ENCODE results near the gene LRRC1. TPM values are rescaled to one million over a fixed set of nuclear protein-coding genes. Genes with fewer than 3 reads are reported as not detected.

The LRRC1 gene
- polyA plus RNA-seq, 4 donors: 21.8 to 41.2 (median 35.4) TPM

DNA sequence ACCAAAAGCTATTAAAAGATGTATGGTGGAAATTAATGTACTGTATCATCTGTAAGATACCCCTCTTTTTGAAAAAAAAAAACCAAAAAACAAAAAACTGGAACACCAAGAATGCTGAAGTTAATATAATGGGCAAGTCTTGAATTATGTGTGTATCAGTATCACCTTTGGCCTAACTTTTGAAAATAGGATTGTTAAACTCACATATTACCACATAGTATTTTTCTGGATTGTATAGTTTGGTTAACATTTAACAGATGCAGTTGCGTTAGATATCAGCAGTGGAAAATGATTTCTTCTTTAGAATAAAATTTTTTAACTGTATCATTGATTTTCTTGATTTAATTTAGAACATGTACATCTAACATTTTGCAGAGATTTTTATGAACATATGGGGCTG is 118.5 kb downstream of the LRRC1 start:
- no peak for FAIRE-seq
- Histone ChIP-seq H3K4me1 (ENCODE audit: control insufficient read depth in 3 of 3, insufficient read depth in 2 of 3, low read depth in 1 of 3, low read length in 2 of 3) (peaks cover 0 to 10% (median 0%) of the 10 kb centered on the region in 3 donors), H3K9me3 (ENCODE audit: control insufficient read depth in 2 of 2, insufficient read depth in 1 of 2, low read depth in 1 of 2, low read length in 1 of 2) (no peaks in the 10 kb centered on the region), H3K36me3 (ENCODE audit: control insufficient read depth in 3 of 3, insufficient read depth in 2 of 3, low read depth in 1 of 3, low read length in 3 of 3) (peaks cover 0 to 18% (median 7%) of the 10 kb centered on the region in 3 donors), H3K27me3 (ENCODE audit: control insufficient read depth in 3 of 3, insufficient read depth in 3 of 3, low read length in 3 of 3) (no peaks in the 10 kb centered on the region), H3K27ac (ENCODE audit: low read depth in 1 of 3, low read length in 2 of 3) (peak overlapping the region in 1 of 3 donors; percentile 22), H3K4me3 (ENCODE audit: low read depth in 1 of 3, low read length in 3 of 3) (no peak overlapping the region)
- peak in 1 of 2 donors; percentile 46 for DNase-seq
- 26 to 74% (median 52%) methylated on average over 1 of the region's 1 CpG for WGBS, 3 donors

GRCh38 chr6:53915026-53915691 is 120.4 kb downstream of the LRRC1 start:
- FAIRE-seq (no peak), DNase-seq (peak in 1 of 2 donors; percentile 37)
- Histone ChIP-seq H3K36me3 (ENCODE audit: control insufficient read depth in 3 of 3, insufficient read depth in 2 of 3, low read depth in 1 of 3, low read length in 3 of 3) (peaks cover 0 to 18% (median 15%) of the 10 kb centered on the region in 3 donors), H3K4me3 (ENCODE audit: low read depth in 1 of 3, low read length in 3 of 3) (no peak overlapping the region), H3K27me3 (ENCODE audit: control insufficient read depth in 3 of 3, insufficient read depth in 3 of 3, low read length in 3 of 3) (no peaks in the 10 kb centered on the region), H3K9me3 (ENCODE audit: control insufficient read depth in 2 of 2, insufficient read depth in 1 of 2, low read depth in 1 of 2, low read length in 1 of 2) (no peaks in the 10 kb centered on the region), H3K4me1 (ENCODE audit: control insufficient read depth in 3 of 3, insufficient read depth in 2 of 3, low read depth in 1 of 3, low read length in 2 of 3) (peaks cover 0 to 10% (median 0%) of the 10 kb centered on the region in 3 donors), H3K27ac (ENCODE audit: low read depth in 1 of 3, low read length in 2 of 3) (peak overlapping the region in 1 of 3 donors; percentile 32)
- 94 to 97% (median 96%) methylated on average over 5 of the region's 5 CpGs for WGBS, 3 donors

DNA sequence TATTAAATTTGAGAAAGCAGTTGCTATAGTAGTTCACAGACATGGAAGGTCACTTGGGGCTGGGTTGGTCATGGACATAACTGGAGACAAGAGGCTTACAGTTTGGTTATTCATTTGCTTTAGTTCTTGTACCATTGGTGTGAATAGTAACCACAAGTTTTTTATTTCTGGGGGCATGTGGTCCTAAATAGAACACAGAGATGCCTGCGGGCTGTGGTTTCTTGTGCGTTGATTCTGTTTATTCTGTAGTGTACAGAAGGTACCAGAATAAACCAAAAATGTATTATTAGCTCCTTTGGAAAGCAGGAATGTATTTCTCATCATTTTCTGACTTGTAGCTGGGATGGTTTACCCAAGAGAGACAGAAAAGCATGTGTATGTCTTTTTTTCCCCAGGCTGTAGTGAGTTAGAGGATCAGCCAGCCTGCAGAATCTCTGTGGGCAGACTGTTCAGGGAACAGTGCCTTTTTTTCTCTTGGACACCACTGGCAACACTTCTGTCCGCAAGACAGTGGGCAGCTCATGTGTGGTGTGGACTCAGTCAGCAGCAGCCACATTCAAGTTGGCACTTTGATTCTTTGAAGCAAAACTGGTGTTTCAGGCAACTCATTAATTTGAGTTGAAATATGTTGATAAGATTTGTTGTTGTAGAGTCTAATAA is 122.1 kb downstream of the LRRC1 start:
- Histone ChIP-seq H3K4me1 (ENCODE audit: control insufficient read depth in 3 of 3, insufficient read depth in 2 of 3, low read depth in 1 of 3, low read length in 2 of 3) (peaks cover 0 to 10% (median 0%) of the 10 kb centered on the region in 3 donors), H3K36me3 (ENCODE audit: control insufficient read depth in 3 of 3, insufficient read depth in 2 of 3, low read depth in 1 of 3, low read length in 3 of 3) (peaks cover 0 to 22% (median 21%) of the 10 kb centered on the region in 3 donors), H3K9me3 (ENCODE audit: control insufficient read depth in 2 of 2, insufficient read depth in 1 of 2, low read depth in 1 of 2, low read length in 1 of 2) (no peaks in the 10 kb centered on the region), H3K27ac (ENCODE audit: low read depth in 1 of 3, low read length in 2 of 3) (no peak overlapping the region), H3K4me3 (ENCODE audit: low read depth in 1 of 3, low read length in 3 of 3) (no peak overlapping the region), H3K27me3 (ENCODE audit: control insufficient read depth in 3 of 3, insufficient read depth in 3 of 3, low read length in 3 of 3) (no peaks in the 10 kb centered on the region)
- no peak for FAIRE-seq
- 91 to 92% (median 92%) methylated on average over 3 of the region's 3 CpGs for WGBS, 3 donors
- no peak for DNase-seq

GRCh38 chr6:53917464-53917842 is 122.6 kb downstream of the LRRC1 start:
- H3K27me3 ChIP-seq (ENCODE audit: control insufficient read depth in 3 of 3, insufficient read depth in 3 of 3, low read length in 3 of 3): no peaks in the 10 kb centered on the region
- no peak overlapping the region for H3K27ac ChIP-seq (ENCODE audit: low read depth in 1 of 3, low read length in 2 of 3)
- peaks cover 0 to 22% (median 19%) of the 10 kb centered on the region in 3 donors for H3K36me3 ChIP-seq (ENCODE audit: control insufficient read depth in 3 of 3, insufficient read depth in 2 of 3, low read depth in 1 of 3, low read length in 3 of 3)
- peaks cover 0 to 10% (median 0%) of the 10 kb centered on the region in 3 donors for H3K4me1 ChIP-seq (ENCODE audit: control insufficient read depth in 3 of 3, insufficient read depth in 2 of 3, low read depth in 1 of 3, low read length in 2 of 3)
- no peaks in the 10 kb centered on the region for H3K9me3 ChIP-seq (ENCODE audit: control insufficient read depth in 2 of 2, insufficient read depth in 1 of 2, low read depth in 1 of 2, low read length in 1 of 2)
- H3K4me3 ChIP-seq (ENCODE audit: low read depth in 1 of 3, low read length in 3 of 3): no peak overlapping the region
- FAIRE-seq (no peak), DNase-seq (no peak)
- 19 to 31% (median 29%) methylated on average over 1 of the region's 1 CpG for WGBS, 3 donors

DNA sequence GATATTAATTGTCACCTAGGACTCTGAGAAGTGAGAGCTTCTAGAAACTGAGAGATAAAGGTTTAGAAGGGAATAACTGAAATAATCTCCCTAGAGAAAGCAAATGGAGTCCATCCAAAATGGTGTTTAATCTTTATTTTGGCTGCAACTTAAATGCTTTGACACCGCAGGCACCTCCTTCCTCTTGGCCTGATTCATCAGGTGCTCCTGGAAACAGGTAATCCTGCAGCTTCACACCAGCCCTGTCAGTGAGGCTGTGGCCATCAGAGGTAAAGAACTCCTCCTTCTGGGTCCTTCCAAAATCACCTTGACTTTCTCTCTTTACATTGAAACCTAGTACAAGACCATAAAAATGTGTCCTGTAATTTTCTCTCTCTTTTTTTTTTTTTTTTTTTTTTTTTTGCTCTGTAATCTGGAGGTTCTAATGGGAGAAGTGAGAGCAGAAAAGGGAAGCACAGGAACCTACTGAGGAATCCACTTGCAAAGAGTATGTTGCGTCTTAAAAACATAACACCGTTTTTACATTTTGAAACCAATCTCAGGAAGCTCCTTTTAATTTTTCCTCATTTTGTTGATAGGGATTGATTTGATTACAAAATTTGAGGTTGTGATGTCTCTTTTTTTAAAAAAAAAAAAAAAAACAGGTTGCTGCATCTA is 124.2 kb downstream of the LRRC1 start:
- Histone ChIP-seq H3K36me3 (ENCODE audit: control insufficient read depth in 3 of 3, insufficient read depth in 2 of 3, low read depth in 1 of 3, low read length in 3 of 3) (peaks cover 3 to 22% (median 20%) of the 10 kb centered on the region in 3 donors), H3K9me3 (ENCODE audit: control insufficient read depth in 2 of 2, insufficient read depth in 1 of 2, low read depth in 1 of 2, low read length in 1 of 2) (no peaks in the 10 kb centered on the region), H3K4me3 (ENCODE audit: low read depth in 1 of 3, low read length in 3 of 3) (no peak overlapping the region), H3K4me1 (ENCODE audit: control insufficient read depth in 3 of 3, insufficient read depth in 2 of 3, low read depth in 1 of 3, low read length in 2 of 3) (peaks cover 0 to 1% (median 0%) of the 10 kb centered on the region in 3 donors), H3K27ac (ENCODE audit: low read depth in 1 of 3, low read length in 2 of 3) (no peak overlapping the region), H3K27me3 (ENCODE audit: control insufficient read depth in 3 of 3, insufficient read depth in 3 of 3, low read length in 3 of 3) (no peaks in the 10 kb centered on the region)
- DNase-seq (no peak), FAIRE-seq (no peak)
- 86 to 97% (median 91%) methylated on average over 3 of the region's 3 CpGs for WGBS, 3 donors

DNA sequence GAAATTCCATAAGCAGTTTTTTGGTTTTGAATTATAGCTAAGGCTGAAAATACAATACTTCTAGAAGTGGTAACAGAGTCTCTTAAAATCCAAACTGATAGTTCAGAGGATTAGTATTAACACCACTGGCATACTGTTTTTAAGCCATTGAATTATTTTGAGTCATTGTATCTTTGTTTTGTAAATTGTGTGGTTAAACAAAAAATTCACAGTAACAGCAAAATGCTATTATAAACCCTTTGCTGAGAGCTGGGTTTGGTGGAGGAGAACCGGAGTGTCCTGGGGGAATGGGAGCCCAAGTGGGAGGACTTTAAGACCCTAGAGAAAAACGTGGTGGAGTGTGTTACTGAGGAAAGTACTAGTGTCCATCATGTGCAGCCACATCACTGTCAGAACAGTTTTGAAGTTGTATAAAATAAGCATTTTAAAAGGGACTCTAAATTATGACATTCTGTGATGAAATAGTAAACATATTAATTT is 125.1 kb downstream of the LRRC1 start:
- no peak for DNase-seq
- no peaks in the 10 kb centered on the region for H3K27me3 ChIP-seq (ENCODE audit: control insufficient read depth in 3 of 3, insufficient read depth in 3 of 3, low read length in 3 of 3)
- H3K9me3 ChIP-seq (ENCODE audit: control insufficient read depth in 2 of 2, insufficient read depth in 1 of 2, low read depth in 1 of 2, low read length in 1 of 2): no peaks in the 10 kb centered on the region
- H3K36me3 ChIP-seq (ENCODE audit: control insufficient read depth in 3 of 3, insufficient read depth in 2 of 3, low read depth in 1 of 3, low read length in 3 of 3): peaks cover 3 to 22% (median 16%) of the 10 kb centered on the region in 3 donors
- WGBS, 3 donors: 79 to 93% (median 81%) methylated on average over 2 of the region's 2 CpGs
- H3K4me1 ChIP-seq (ENCODE audit: control insufficient read depth in 3 of 3, insufficient read depth in 2 of 3, low read depth in 1 of 3, low read length in 2 of 3): no peaks in the 10 kb centered on the region
- no peak overlapping the region for H3K4me3 ChIP-seq (ENCODE audit: low read depth in 1 of 3, low read length in 3 of 3)
- no peak overlapping the region for H3K27ac ChIP-seq (ENCODE audit: low read depth in 1 of 3, low read length in 2 of 3)
- no peak for FAIRE-seq

GRCh38 chr6:53920881-53921280 is 126.1 kb downstream of the LRRC1 start:
- WGBS, 3 donors: 73 to 92% (median 92%) methylated on average over 5 of the region's 5 CpGs
- H3K27me3 ChIP-seq (ENCODE audit: control insufficient read depth in 3 of 3, insufficient read depth in 3 of 3, low read length in 3 of 3): no peaks in the 10 kb centered on the region
- peaks cover 3 to 25% (median 12%) of the 10 kb centered on the region in 3 donors for H3K36me3 ChIP-seq (ENCODE audit: control insufficient read depth in 3 of 3, insufficient read depth in 2 of 3, low read depth in 1 of 3, low read length in 3 of 3)
- FAIRE-seq (no peak), DNase-seq (no peak)
- H3K4me1 ChIP-seq (ENCODE audit: control insufficient read depth in 3 of 3, insufficient read depth in 2 of 3, low read depth in 1 of 3, low read length in 2 of 3): no peaks in the 10 kb centered on the region
- no peak overlapping the region for H3K27ac ChIP-seq (ENCODE audit: low read depth in 1 of 3, low read length in 2 of 3)
- no peaks in the 10 kb centered on the region for H3K9me3 ChIP-seq (ENCODE audit: control insufficient read depth in 2 of 2, insufficient read depth in 1 of 2, low read depth in 1 of 2, low read length in 1 of 2)
- no peak overlapping the region for H3K4me3 ChIP-seq (ENCODE audit: low read depth in 1 of 3, low read length in 3 of 3)

- no peaks in the 10 kb centered on the region for H3K27me3 ChIP-seq (ENCODE audit: control insufficient read depth in 3 of 3, insufficient read depth in 3 of 3, low read length in 3 of 3)
- peaks cover 0 to 3% (median 0%) of the 10 kb centered on the region in 3 donors for H3K4me1 ChIP-seq (ENCODE audit: control insufficient read depth in 3 of 3, insufficient read depth in 2 of 3, low read depth in 1 of 3, low read length in 2 of 3)
- H3K27ac ChIP-seq (ENCODE audit: low read depth in 1 of 3, low read length in 2 of 3): no peak overlapping the region
- 95 to 98% (median 96%) methylated on average over 2 of the region's 2 CpGs for WGBS, 3 donors
- DNase-seq (no peak), FAIRE-seq (no peak)
- no peak overlapping the region for H3K4me3 ChIP-seq (ENCODE audit: low read depth in 1 of 3, low read length in 3 of 3)
- peaks cover 3 to 25% (median 12%) of the 10 kb centered on the region in 3 donors for H3K36me3 ChIP-seq (ENCODE audit: control insufficient read depth in 3 of 3, insufficient read depth in 2 of 3, low read depth in 1 of 3, low read length in 3 of 3)
- H3K9me3 ChIP-seq (ENCODE audit: control insufficient read depth in 2 of 2, insufficient read depth in 1 of 2, low read depth in 1 of 2, low read length in 1 of 2): no peaks in the 10 kb centered on the region
Observed at GRCh38 chr6:53921639-53922038, 126.8 kb downstream of the LRRC1 start.

All from small intestine (tissue), 7 donors.